Vagina (tissue), 2 donors: ENCODE results near the gene CRELD2. TPM values are rescaled to one million over a fixed set of nuclear protein-coding genes. Genes with fewer than 3 reads are reported as not detected.

Source experiments
- DNase-seq, 2 donors: peaks; one replicate each; pipeline ENCODE4 v3.0.0-alpha.2; 2017; ENCODE audit errors: extremely low spot score in 2 of 2
- H3K27ac ChIP-seq: fragments of 200-600 bp; sonication (generic); one replicate; pipeline ENCODE4 v1.5.1; 2019
- H3K27me3 ChIP-seq: fragments of 200-600 bp; sonication (generic); one replicate; pipeline ENCODE4 v1.5.1; 2019
- H3K36me3 ChIP-seq, 2 donors: fragments of 200-600 bp; sonication (generic); one replicate each; pipeline ENCODE4 v1.5.1; 2017 to 2019
- H3K4me1 ChIP-seq: fragments of 200-600 bp; sonication (generic); one replicate; pipeline ENCODE4 v1.5.1; 2019
- H3K4me3 ChIP-seq, 2 donors: fragments of 200-600 bp; sonication (generic); 1 replicate in 1 of 2; 2 replicates in 1 of 2; pipeline ENCODE4 v1.5.1; 2016 to 2019
- H3K9me3 ChIP-seq: fragments of 200-600 bp; sonication (generic); one replicate; pipeline ENCODE4 v1.5.1; 2019
- CTCF ChIP-seq, 3 experiments: fragments of 450-650 bp in 2 of 3; fragments of 200-600 bp in 1 of 3; sonication (generic) in 1 of 3; IDR thresholded peaks; one replicate each; pipeline ENCODE4 v1.5.1; 2017 to 2019; ENCODE audit warnings: antibody characterized with exemption in 3 of 3, mild to moderate bottlenecking in 2 of 3, moderate library complexity in 2 of 3
- POLR2A ChIP-seq, 2 donors: fragments of 450-650 bp; IDR thresholded peaks; one replicate each; pipeline ENCODE4 v1.6.1; 2017; ENCODE audit warnings: antibody characterized with exemption in 2 of 2, mild to moderate bottlenecking in 2 of 2, moderate library complexity in 2 of 2
- POLR2AphosphoS5 ChIP-seq, 2 donors: sonication (generic); formaldehyde crosslinking; IDR thresholded peaks; one replicate each; pipeline ENCODE4 v1.9.0; 2017; ENCODE audit warnings: antibody characterized with exemption in 2 of 2, mild to moderate bottlenecking in 2 of 2, low read depth in 1 of 2; ENCODE audit not compliant: insufficient read depth in 1 of 2
- intact Hi-C: fragments of 100-400 bp; cut with DNase I; formaldehyde crosslinking; loops from one replicate; pipeline ENCODE4 v1.15.1; 2023
- total RNA-seq: library from RNA; depleted of rRNA; stranded (reverse); fragments of >200 nt; gene quantifications from one replicate; pipeline ENCODE4 v1.2.3, GENCODE V29; 2016

The CRELD2 gene
- total RNA-seq, 1 donor from 2014 or later, result 34.4 TPM

- intact Hi-C loops, result no loop called here
- no peaks in the 10 kb centered on the region for H3K27me3 ChIP-seq
- no peak overlapping the region for H3K4me3 ChIP-seq
- DNase-seq, result no peak
- no peak overlapping the region for H3K27ac ChIP-seq
- no peak for TF ChIP-seq POLR2A (IDR thresholded peaks at IDR 0.05)
- no peak for TF ChIP-seq POLR2AphosphoS5 (IDR thresholded peaks at IDR 0.05; ENCODE audit: insufficient read depth in 1 of 2, low read depth in 1 of 2)
- no peak for TF ChIP-seq CTCF (IDR thresholded peaks at IDR 0.05)
- H3K4me1 ChIP-seq, result no peaks in the 10 kb centered on the region
- H3K36me3 ChIP-seq, result peaks cover 0 to 5% of the 10 kb centered on the region in 2 donors
- no peaks in the 10 kb centered on the region for H3K9me3 ChIP-seq
These were observed 22.2 kb upstream of the CRELD2 start for GRCh38 chr22:49896201-49896600.

DNA sequence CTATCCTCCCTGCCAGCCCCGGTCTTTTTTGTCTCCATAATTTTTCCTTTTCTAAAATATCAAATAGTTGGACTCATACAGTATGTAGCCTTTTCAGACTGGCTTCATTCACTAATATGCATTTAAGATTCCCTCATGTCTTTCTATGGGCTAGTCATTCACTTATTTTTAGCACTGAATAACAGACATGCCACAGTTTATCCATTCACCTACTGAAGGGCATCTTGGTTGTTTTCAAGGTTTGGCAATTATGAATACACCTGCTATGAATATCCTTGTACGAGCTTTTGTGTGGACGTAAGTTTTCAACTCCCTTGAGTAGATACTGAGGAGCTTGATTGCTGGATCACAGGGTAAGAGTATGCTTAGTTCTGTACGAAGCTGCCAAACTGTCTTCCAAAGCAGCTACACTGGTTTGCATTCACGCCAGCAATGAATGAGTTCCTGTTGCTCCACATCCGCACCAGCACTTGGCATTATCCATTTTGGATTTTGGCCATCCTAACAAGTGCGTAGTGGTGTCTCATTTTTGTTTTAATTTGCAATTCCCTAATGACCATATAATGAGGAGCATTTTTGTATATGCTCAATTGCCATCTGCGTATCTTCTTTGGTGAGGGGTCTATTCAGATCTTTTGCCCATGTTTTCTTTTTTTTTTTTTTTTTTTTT is 21.3 kb upstream of the CRELD2 start:
- H3K36me3 ChIP-seq, result peaks cover 0 to 14% of the 10 kb centered on the region in 2 donors
- intact Hi-C loops, result no loop called here
- no peak for TF ChIP-seq POLR2AphosphoS5 (IDR thresholded peaks at IDR 0.05; ENCODE audit: insufficient read depth in 1 of 2, low read depth in 1 of 2)
- TF ChIP-seq POLR2A (IDR thresholded peaks at IDR 0.05), result no peak
- TF ChIP-seq CTCF (IDR thresholded peaks at IDR 0.05), result no peak
- no peak overlapping the region for H3K4me3 ChIP-seq
- H3K27me3 ChIP-seq, result no peaks in the 10 kb centered on the region
- no peak for DNase-seq
- H3K4me1 ChIP-seq, result no peaks in the 10 kb centered on the region
- no peak overlapping the region for H3K27ac ChIP-seq
- no peaks in the 10 kb centered on the region for H3K9me3 ChIP-seq

DNA sequence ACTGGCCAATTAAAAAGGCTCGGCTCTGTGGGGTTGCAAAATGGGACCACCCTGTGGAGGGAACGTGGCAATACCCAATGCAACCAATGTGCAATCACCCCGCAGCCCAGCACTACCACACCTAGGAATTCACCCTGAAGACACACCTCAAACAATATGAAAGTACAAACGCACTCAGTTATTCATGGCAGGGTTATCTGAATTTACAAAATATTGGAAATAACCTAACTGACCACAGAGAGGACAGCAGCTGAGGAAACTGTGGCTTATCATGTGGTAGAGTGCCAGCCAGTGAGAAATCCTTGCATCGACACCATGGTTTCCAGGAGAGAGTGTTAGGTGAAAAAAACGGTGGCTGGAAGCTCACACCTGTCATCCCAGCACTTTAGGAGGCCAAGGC is 18.9 kb upstream of the CRELD2 start:
- H3K4me1 ChIP-seq, result no peaks in the 10 kb centered on the region
- no peak for DNase-seq
- H3K9me3 ChIP-seq, result no peaks in the 10 kb centered on the region
- no peaks in the 10 kb centered on the region for H3K27me3 ChIP-seq
- intact Hi-C loops, result no loop called here
- no peak overlapping the region for H3K27ac ChIP-seq
- no peak overlapping the region for H3K4me3 ChIP-seq
- peaks cover 0 to 34% of the 10 kb centered on the region in 2 donors for H3K36me3 ChIP-seq
- TF ChIP-seq CTCF (IDR thresholded peaks at IDR 0.05) (no peak), POLR2AphosphoS5 (IDR thresholded peaks at IDR 0.05; ENCODE audit: insufficient read depth in 1 of 2, low read depth in 1 of 2) (no peak), POLR2A (IDR thresholded peaks at IDR 0.05) (no peak)

DNA sequence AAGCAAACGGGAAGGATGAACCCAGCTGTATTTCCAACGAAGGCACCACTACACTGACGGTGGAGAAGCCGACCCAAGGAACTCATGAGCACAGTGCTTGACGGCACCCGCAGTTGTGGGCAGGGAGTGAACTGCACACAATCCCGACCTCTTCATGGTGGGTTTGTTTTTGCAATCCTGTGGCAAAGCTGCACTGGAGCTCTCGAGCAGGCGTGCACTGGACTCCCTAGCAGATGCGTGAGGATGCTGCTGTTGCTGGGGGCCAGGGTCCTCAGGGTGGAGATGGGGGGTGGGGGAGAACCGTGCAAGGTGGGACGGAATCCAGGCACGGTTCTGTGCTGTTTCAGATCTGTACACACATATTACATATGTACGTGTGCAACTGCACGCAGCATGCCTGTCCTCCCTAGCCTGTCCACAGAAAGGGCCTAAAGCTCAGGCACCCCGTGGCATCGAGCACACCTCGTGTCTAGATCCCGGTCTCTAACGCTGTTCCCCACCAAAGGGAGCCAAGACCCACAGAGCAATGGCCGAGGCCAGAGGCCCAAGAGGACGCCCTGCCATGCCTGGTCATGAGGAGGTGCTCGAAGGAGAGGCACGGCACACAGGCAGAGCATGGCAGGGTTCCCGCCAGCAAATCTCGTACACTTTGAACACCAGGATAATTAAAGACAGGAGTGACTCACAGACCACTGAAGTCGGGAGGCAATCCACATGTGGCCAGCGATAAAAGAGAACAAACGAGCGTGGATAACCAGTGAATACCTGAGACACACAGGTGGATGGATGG is 17.8 kb upstream of the CRELD2 start:
- TF ChIP-seq POLR2AphosphoS5 (IDR thresholded peaks at IDR 0.05; ENCODE audit: insufficient read depth in 1 of 2, low read depth in 1 of 2), result no peak
- no peak for TF ChIP-seq CTCF (IDR thresholded peaks at IDR 0.05)
- no peak for TF ChIP-seq POLR2A (IDR thresholded peaks at IDR 0.05)
- Histone ChIP-seq H3K4me3 (no peak overlapping the region), H3K4me1 (no peaks in the 10 kb centered on the region), H3K27me3 (no peaks in the 10 kb centered on the region), H3K27ac (no peak overlapping the region), H3K9me3 (no peaks in the 10 kb centered on the region), H3K36me3 (peaks cover 0 to 34% of the 10 kb centered on the region in 2 donors)
- intact Hi-C loops, result no loop called here
- no peak for DNase-seq

- peaks cover 0 to 34% of the 10 kb centered on the region in 2 donors for H3K36me3 ChIP-seq
- no peak overlapping the region for H3K27ac ChIP-seq
- no peaks in the 10 kb centered on the region for H3K9me3 ChIP-seq
- no peak overlapping the region for H3K4me3 ChIP-seq
- intact Hi-C loops, result no loop called here
- H3K4me1 ChIP-seq, result no peaks in the 10 kb centered on the region
- DNase-seq, result no peak
- no peaks in the 10 kb centered on the region for H3K27me3 ChIP-seq
- no peak for TF ChIP-seq POLR2A (IDR thresholded peaks at IDR 0.05)
- no peak for TF ChIP-seq CTCF (IDR thresholded peaks at IDR 0.05)
- no peak for TF ChIP-seq POLR2AphosphoS5 (IDR thresholded peaks at IDR 0.05; ENCODE audit: insufficient read depth in 1 of 2, low read depth in 1 of 2)
These were observed 17.0 kb upstream of the CRELD2 start for GRCh38 chr22:49901457-49901856.
